Hepatocyte (in vitro differentiated cells): Measurements from ENCODE around the gene SKP1.

Experiments
- CTCF ChIP-seq: fragments of 200-600 bp; sonication (generic); IDR thresholded peaks from 2 replicates; pipeline ENCODE4 v1.5.1; 2016; ENCODE audit warnings: antibody characterized with exemption, mild to moderate bottlenecking; ENCODE audit not compliant: poor library complexity
- EZH2 ChIP-seq: fragments of 200-600 bp; sonication (generic); IDR thresholded peaks from 2 replicates; pipeline ENCODE4 v1.6.1; 2016; ENCODE audit warnings: antibody characterized with exemption, mild to moderate bottlenecking, borderline replicate concordance
- EZH2phosphoT487 ChIP-seq: fragments of 200-600 bp; sonication (generic); IDR thresholded peaks from one replicate; pipeline ENCODE4 v1.6.1; 2018; ENCODE audit warnings: antibody characterized with exemption, mild to moderate bottlenecking, low read depth, moderate library complexity; ENCODE audit not compliant: unreplicated experiment, severe bottlenecking

DNA sequence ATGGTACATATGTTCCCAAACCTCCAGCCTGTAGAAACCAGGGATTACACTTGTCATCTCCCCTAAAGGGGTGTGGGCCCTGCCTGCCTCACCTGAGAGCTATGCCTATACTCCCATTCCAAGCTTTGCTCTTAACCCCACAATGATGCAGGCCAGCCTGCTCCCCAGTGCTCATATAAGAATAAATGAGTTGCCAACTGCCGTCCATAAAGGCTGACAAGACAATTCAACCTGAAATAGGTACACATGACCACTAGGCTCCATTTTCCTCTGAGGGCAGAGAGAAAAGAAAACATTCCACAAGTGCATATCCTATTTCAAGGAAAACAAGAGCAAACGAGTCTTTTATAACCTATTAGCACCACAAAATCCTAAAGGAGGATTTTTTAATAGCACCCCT lies 28.4 kb downstream of the SKP1 start:
- TF ChIP-seq CTCF (no peak), EZH2 (no peak), EZH2phosphoT487 (no peak)
